OCI-LY1 (cell line): ENCODE results near the gene DUSP5.

Experiments
- EZH2 ChIP-seq: fragments of 200-600 bp; sonication (generic), shearing (Covaris generic); IDR thresholded peaks from 2 replicates; pipeline ENCODE4 v1.8.0; 2017; ENCODE audit warnings: borderline replicate concordance, mixed run types, mild to moderate bottlenecking, antibody characterized with exemption, low read length, moderate library complexity, mixed read lengths
- TF ChIP-seq, protein P1 (sequence below): fragments of 200-600 bp; sonication (generic), shearing (Covaris generic); IDR thresholded peaks from 2 replicates; pipeline ENCODE4 v1.5.1; 2017; ENCODE audit warnings: mild to moderate bottlenecking, antibody characterized with exemption, low read length, moderate library complexity, mixed read lengths

GRCh38 chr10:110457851-110458250 lies 39.9 kb upstream of the DUSP5 start:
- TF ChIP-seq, protein P1, sequence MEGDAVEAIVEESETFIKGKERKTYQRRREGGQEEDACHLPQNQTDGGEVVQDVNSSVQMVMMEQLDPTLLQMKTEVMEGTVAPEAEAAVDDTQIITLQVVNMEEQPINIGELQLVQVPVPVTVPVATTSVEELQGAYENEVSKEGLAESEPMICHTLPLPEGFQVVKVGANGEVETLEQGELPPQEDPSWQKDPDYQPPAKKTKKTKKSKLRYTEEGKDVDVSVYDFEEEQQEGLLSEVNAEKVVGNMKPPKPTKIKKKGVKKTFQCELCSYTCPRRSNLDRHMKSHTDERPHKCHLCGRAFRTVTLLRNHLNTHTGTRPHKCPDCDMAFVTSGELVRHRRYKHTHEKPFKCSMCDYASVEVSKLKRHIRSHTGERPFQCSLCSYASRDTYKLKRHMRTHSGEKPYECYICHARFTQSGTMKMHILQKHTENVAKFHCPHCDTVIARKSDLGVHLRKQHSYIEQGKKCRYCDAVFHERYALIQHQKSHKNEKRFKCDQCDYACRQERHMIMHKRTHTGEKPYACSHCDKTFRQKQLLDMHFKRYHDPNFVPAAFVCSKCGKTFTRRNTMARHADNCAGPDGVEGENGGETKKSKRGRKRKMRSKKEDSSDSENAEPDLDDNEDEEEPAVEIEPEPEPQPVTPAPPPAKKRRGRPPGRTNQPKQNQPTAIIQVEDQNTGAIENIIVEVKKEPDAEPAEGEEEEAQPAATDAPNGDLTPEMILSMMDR: no peak
- no peak for TF ChIP-seq EZH2
